ENCODE data around the gene POLL. TPM values are rescaled to one million over a fixed set of nuclear protein-coding genes. Genes with fewer than 3 reads are reported as not detected.
A peak's percentile ranks its signal among the peaks of the same experiment; 100 is the strongest.

Gene POLL
- total and polyA plus RNA-seq, 3 donors from 2014 or later = 50.3 to 93.1 (median 53.5) TPM

GRCh38 chr10:101565936-101566332 is 22.1 kb downstream of the POLL start:
- TF ChIP-seq CTCF (IDR thresholded peaks at IDR 0.05) (no peak), POLR2A (IDR thresholded peaks at IDR 0.05) (no peak)
- Histone ChIP-seq H3K4me3 (no peak overlapping the region), H3K36me3 (ENCODE audit: low read depth, missing control alignments) (no peaks in the 10 kb centered on the region), H3K27me3 (no peaks in the 10 kb centered on the region), H3K4me1 (peaks cover 20% of the 10 kb centered on the region), H3K9me3 (no peaks in the 10 kb centered on the region), H3K27ac (no peak overlapping the region)
- intact Hi-C loops (cut with DNase I; ENCODE audit: low total_unique reads) = loop anchor here (5.0 kb wide), 1 partner anchor 349 kb away; no protein-coding TSS in a partner anchor
- WGBS, 2 donors = 56 to 60% methylated on average over 8 of the region's 8 CpGs
- no peak for DNase-seq

GRCh38 chr10:101565370-101565900 is 22.6 kb downstream of the POLL start:
- intact Hi-C loops (cut with DNase I; ENCODE audit: low total_unique reads) = loop anchor here (5.0 kb wide), 1 partner anchor 348 kb away; no protein-coding TSS in a partner anchor
- no peak overlapping the region for H3K27ac ChIP-seq
- WGBS, 2 donors = 77 to 78% methylated on average over 4 to 5 of the region's 5 CpGs
- TF ChIP-seq CTCF (IDR thresholded peaks at IDR 0.05) = no peak
- TF ChIP-seq POLR2A (IDR thresholded peaks at IDR 0.05) = no peak
- H3K36me3 ChIP-seq (ENCODE audit: low read depth, missing control alignments) = no peaks in the 10 kb centered on the region
- no peaks in the 10 kb centered on the region for H3K27me3 ChIP-seq
- H3K9me3 ChIP-seq = no peaks in the 10 kb centered on the region
- H3K4me3 ChIP-seq = no peak overlapping the region
- H3K4me1 ChIP-seq = peaks cover 19% of the 10 kb centered on the region
- DNase-seq = no peak

GRCh38 chr10:101564490-101564991 is 23.5 kb downstream of the POLL start:
- no peaks in the 10 kb centered on the region for H3K36me3 ChIP-seq (ENCODE audit: low read depth, missing control alignments)
- no peak for DNase-seq
- WGBS, 2 donors = 78 to 87% methylated on average over 13 to 15 of the region's 15 CpGs
- H3K9me3 ChIP-seq = no peaks in the 10 kb centered on the region
- intact Hi-C loops (cut with DNase I; ENCODE audit: low total_unique reads) = no loop called here
- peaks cover 11% of the 10 kb centered on the region for H3K4me1 ChIP-seq
- H3K27me3 ChIP-seq = no peaks in the 10 kb centered on the region
- TF ChIP-seq CTCF (IDR thresholded peaks at IDR 0.05) = no peak
- no peak overlapping the region for H3K4me3 ChIP-seq
- H3K27ac ChIP-seq = no peak overlapping the region

GRCh38 chr10:101563497-101564040 is 24.5 kb downstream of the POLL start:
- Histone ChIP-seq H3K36me3 (ENCODE audit: low read depth, missing control alignments) (no peaks in the 10 kb centered on the region), H3K4me3 (no peak overlapping the region), H3K27me3 (no peaks in the 10 kb centered on the region), H3K4me1 (peaks cover 9% of the 10 kb centered on the region), H3K27ac (no peak overlapping the region), H3K9me3 (no peaks in the 10 kb centered on the region)
- TF ChIP-seq CTCF (IDR thresholded peaks at IDR 0.05) (no peak), POLR2A (IDR thresholded peaks at IDR 0.05) (no peak)
- intact Hi-C loops (cut with DNase I; ENCODE audit: low total_unique reads) = no loop called here
- DNase-seq = peak; percentile 10
- WGBS, 2 donors = 80 to 83% methylated on average over 11 of the region's 11 CpGs

- Histone ChIP-seq H3K36me3 (ENCODE audit: low read depth, missing control alignments) (no peaks in the 10 kb centered on the region), H3K4me1 (peaks cover 9% of the 10 kb centered on the region), H3K9me3 (no peaks in the 10 kb centered on the region), H3K27ac (no peak overlapping the region), H3K4me3 (no peak overlapping the region), H3K27me3 (no peaks in the 10 kb centered on the region)
- intact Hi-C loops (cut with DNase I; ENCODE audit: low total_unique reads) = no loop called here
- TF ChIP-seq POLR2A (IDR thresholded peaks at IDR 0.05) (no peak), CTCF (IDR thresholded peaks at IDR 0.05) (no peak)
- peak; percentile 6 for DNase-seq
- WGBS, 2 donors = 83 to 85% methylated on average over 3 of the region's 3 CpGs
These were observed 25.1 kb downstream of the POLL start for GRCh38 chr10:101563007-101563406.

Data from testis (tissue), 3 donors.